Small intestine (tissue), 7 donors: ENCODE measurements around the gene CIB2. TPM values are rescaled to one million over a fixed set of nuclear protein-coding genes. Genes with fewer than 3 reads are reported as not detected.

ENCODE experiments used
- DNase-seq, 2 donors: peaks; one replicate each; pipeline versions ENCODE4 v3.0.0 to v3.0.0-alpha.2; 2013
- FAIRE-seq: peaks from 2 replicates; lab custom pipeline; 2012; peaks lifted over from hg19 to GRCh38; lab: Jason Lieb, UNC
- H3K27ac ChIP-seq, 3 donors: one replicate each; pipeline ENCODE4 v1.5.1; 2013; ENCODE audit warnings: low read length in 2 of 3, mild to moderate bottlenecking in 2 of 3, control low read depth in 1 of 3, inconsistent platforms in 1 of 3, low read depth in 1 of 3, moderate library complexity in 1 of 3
- H3K27me3 ChIP-seq, 3 donors: one replicate each; pipeline ENCODE4 v1.6.1; 2013; ENCODE audit warnings: low read length in 3 of 3, inconsistent platforms in 1 of 3; ENCODE audit not compliant: control insufficient read depth in 3 of 3, insufficient read depth in 3 of 3
- H3K36me3 ChIP-seq, 3 donors: one replicate each; pipeline ENCODE4 v1.6.1; 2013; ENCODE audit warnings: low read length in 3 of 3, inconsistent platforms in 1 of 3, low read depth in 1 of 3, mild to moderate bottlenecking in 1 of 3, moderate library complexity in 1 of 3; ENCODE audit not compliant: control insufficient read depth in 3 of 3, insufficient read depth in 2 of 3
- H3K4me1 ChIP-seq, 3 donors: one replicate each; pipeline ENCODE4 v1.6.1; 2013; ENCODE audit warnings: low read length in 2 of 3, inconsistent platforms in 1 of 3, low read depth in 1 of 3, mild to moderate bottlenecking in 1 of 3, moderate library complexity in 1 of 3; ENCODE audit not compliant: control insufficient read depth in 3 of 3, insufficient read depth in 2 of 3
- H3K4me3 ChIP-seq, 3 donors: one replicate each; pipeline ENCODE4 v1.5.1; 2013; ENCODE audit warnings: low read length in 3 of 3, control low read depth in 1 of 3, inconsistent platforms in 1 of 3, low read depth in 1 of 3, mild to moderate bottlenecking in 1 of 3, moderate library complexity in 1 of 3
- H3K9me3 ChIP-seq, 2 donors: one replicate each; pipeline ENCODE4 v1.6.1; 2013; ENCODE audit warnings: low read depth in 1 of 2, low read length in 1 of 2; ENCODE audit not compliant: control insufficient read depth in 2 of 2, insufficient read depth in 1 of 2
- WGBS, 3 donors: extraction: QIAGEN DNeasy Blood & Tissue Kit; methylation state at CpG; one replicate each; pipeline ENCODE4 v1.1.7; 2013; 5-methylcytosine and 5-hydroxymethylcytosine counted together
- polyA plus RNA-seq, 4 donors: library from polyadenylated mRNA; stranded (reverse) in 3 of 4; unstranded in 1 of 4; fragments of 200-250 nt in 3 of 4; fragments of 120-200 nt in 1 of 4; gene quantifications; one replicate each; pipeline versions ENCODE4 v1.2.1 to v1.2.3, GENCODE V29; 2013
- donor health status: healthy with polysubstance abuse.
- donor health status: control.
- donor health status: control.
- donor health status: Bipolar disorder and iron deficiency.
- donor health status: healthy.

CIB2 gene
- polyA plus RNA-seq, 4 donors: 12.7 to 143 (median 52.5) TPM

GRCh38 chr15:78092261-78093041 is 38.8 kb downstream of the CIB2 start, which contains the start of gene SH2D7:
TSS of gene SH2D7 (plus strand) at chr15:78092561. CDS start at chr15:78092585, 24 bp downstream.
- FAIRE-seq (no peak), DNase-seq (no peak)
- H3K9me3 ChIP-seq: no peaks in the 10 kb centered on the region
- peak within 1 kb of the TSS in 1 of 3 donors; percentile 4 for H3K27ac ChIP-seq
- no peak within 1 kb of the TSS for H3K4me3 ChIP-seq
- no peaks in the 10 kb centered on the region for H3K36me3 ChIP-seq
- WGBS, 3 donors: 59 to 71% (median 63%) methylated on average over 11 of the region's 11 CpGs
- H3K4me1 ChIP-seq: peaks cover 4 to 31% (median 6%) of the 10 kb centered on the region in 3 donors
- no peaks in the 10 kb centered on the region for H3K27me3 ChIP-seq

- DNase-seq: no peak
- Histone ChIP-seq H3K27me3 (no peaks in the 10 kb centered on the region), H3K9me3 (no peaks in the 10 kb centered on the region), H3K27ac (no peak overlapping the region), H3K4me1 (peaks cover 4 to 31% (median 6%) of the 10 kb centered on the region in 3 donors), H3K36me3 (no peaks in the 10 kb centered on the region), H3K4me3 (no peak overlapping the region)
- WGBS, 3 donors: 84 to 95% (median 93%) methylated on average over 3 of the region's 3 CpGs
- FAIRE-seq: no peak
Observed at GRCh38 chr15:78090422-78091063, 40.7 kb downstream of the CIB2 start.

DNA sequence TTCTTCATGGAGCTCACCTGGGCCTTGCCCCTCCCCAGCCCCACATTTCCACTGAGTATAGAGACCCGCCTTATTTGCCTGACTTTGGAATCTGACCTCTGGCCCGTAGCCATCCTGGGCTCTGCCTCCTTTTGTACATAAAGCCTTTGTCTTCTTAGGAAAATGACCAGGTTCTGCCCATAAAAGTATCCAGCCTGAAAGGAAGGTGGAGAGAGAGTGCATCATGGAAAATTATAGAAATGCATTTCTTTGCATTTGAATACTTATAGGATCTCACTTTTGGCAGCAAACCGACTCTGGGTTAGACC is 42.5 kb downstream of the CIB2 start:
- H3K27me3 ChIP-seq: no peaks in the 10 kb centered on the region
- FAIRE-seq: no peak
- no peaks in the 10 kb centered on the region for H3K9me3 ChIP-seq
- 10 to 65% (median 37%) methylated on average over 3 of the region's 3 CpGs for WGBS, 3 donors
- H3K4me1 ChIP-seq: peaks cover 1 to 31% (median 4%) of the 10 kb centered on the region in 3 donors
- no peaks in the 10 kb centered on the region for H3K36me3 ChIP-seq
- no peak overlapping the region for H3K4me3 ChIP-seq
- H3K27ac ChIP-seq: no peak overlapping the region
- peak; percentile 49 to 68 for DNase-seq

DNA sequence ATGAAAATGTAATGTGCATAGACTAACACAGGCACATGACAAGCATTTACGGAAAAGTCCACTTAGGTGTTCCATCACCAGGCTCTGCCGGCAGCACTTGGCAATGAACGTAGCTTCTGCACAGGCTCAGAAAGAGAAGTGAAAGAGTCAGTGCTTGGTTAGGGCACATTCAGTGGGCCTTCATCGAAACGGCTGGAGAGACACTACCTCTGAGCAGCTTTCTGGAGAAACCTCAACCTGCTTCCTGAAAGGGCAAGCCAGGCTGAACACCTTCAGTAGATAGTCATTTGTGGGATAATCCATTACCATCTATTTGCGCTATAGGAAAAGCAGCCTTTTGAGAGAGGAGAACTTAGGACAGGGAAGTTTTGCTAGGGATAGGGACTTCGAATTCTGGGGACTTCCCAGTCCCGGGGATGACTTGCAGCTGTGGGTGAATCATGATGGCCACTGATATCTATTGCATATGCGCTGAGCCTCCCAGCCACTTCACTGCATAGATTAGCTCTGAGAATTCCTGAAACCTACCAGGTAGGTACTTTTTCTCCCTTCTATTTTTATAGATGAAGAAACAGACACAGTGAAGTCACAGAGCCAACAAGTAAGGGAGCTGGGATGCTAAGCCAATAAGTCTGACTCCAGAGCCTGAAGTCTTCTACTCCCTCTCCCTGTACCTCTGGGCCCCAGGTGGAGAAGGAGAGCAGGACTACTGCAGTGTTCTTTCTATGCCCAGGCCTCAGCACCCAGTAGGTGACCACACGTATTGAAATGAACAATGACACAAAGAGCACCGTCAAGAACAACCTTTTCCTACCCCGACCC is 43.1 kb downstream of the CIB2 start:
- no peak for FAIRE-seq
- no peaks in the 10 kb centered on the region for H3K27me3 ChIP-seq
- no peaks in the 10 kb centered on the region for H3K9me3 ChIP-seq
- DNase-seq: no peak
- no peaks in the 10 kb centered on the region for H3K36me3 ChIP-seq
- H3K27ac ChIP-seq: no peak overlapping the region
- H3K4me1 ChIP-seq: peaks cover 1 to 31% (median 4%) of the 10 kb centered on the region in 3 donors
- no peak overlapping the region for H3K4me3 ChIP-seq
- 62 to 72% (median 62%) methylated on average over 12 of the region's 12 CpGs for WGBS, 3 donors

- Histone ChIP-seq H3K27ac (no peak overlapping the region), H3K36me3 (no peaks in the 10 kb centered on the region), H3K4me1 (peaks cover 1 to 28% (median 4%) of the 10 kb centered on the region in 3 donors), H3K9me3 (no peaks in the 10 kb centered on the region), H3K4me3 (no peak overlapping the region), H3K27me3 (no peaks in the 10 kb centered on the region)
- no peak for FAIRE-seq
- WGBS, 3 donors: 74 to 97% (median 86%) methylated on average over 1 of the region's 1 CpG
- no peak for DNase-seq
Observed at GRCh38 chr15:78085928-78086327, 45.3 kb downstream of the CIB2 start.

GRCh38 chr15:78084449-78084750 is 46.8 kb downstream of the CIB2 start:
- no peak for FAIRE-seq

DNA sequence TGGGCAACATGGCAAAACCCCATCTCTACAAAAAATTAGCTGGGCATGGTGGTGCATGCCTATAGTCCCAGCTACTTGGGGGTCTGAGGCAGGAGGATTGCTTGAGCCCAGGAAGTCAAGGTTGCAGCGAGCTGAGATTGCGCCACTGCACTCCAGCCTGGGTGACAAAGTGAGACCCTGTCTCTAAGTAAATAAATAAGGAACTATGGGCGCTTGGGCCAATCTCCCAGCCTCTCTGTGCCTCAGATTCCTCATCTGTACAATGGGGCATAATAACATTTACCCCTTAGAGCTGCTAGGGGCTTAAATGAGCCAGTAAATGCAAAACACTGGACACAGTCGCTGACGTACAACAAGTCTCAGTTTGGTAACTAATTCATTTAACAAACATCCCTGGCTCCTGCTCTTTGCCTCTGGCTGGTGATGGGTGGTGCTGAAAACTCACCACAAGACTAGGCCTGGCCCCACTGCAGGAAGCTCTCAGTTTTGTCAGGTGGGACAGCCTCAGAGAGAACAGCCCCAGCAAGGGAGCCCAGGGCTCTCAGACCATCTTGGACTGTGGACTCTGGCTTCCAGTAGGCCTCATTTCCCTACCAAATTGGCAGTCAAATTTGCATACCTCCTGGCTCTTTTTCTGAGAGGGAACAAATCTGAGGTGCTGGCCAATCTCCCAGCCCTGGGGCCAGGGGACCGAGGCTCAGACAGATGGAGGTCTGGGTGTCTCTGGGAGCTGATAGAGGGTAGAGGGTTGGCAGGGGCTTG is 47.4 kb downstream of the CIB2 start:
- no peak for FAIRE-seq
- Histone ChIP-seq H3K36me3 (no peaks in the 10 kb centered on the region), H3K9me3 (no peaks in the 10 kb centered on the region), H3K27me3 (no peaks in the 10 kb centered on the region), H3K4me1 (peaks cover 1 to 42% (median 4%) of the 10 kb centered on the region in 3 donors), H3K27ac (peak overlapping the region in 1 of 3 donors; percentile 44), H3K4me3 (no peak overlapping the region)
- peak in 1 of 2 donors; percentile 54 for DNase-seq
- WGBS, 3 donors: 74 to 81% (median 79%) methylated on average over 6 of the region's 6 CpGs

More at GRCh38 chr15:78084449-78084750, 46.8 kb downstream of the CIB2 start:
- Histone ChIP-seq H3K4me1 (peaks cover 1 to 39% (median 4%) of the 10 kb centered on the region in 3 donors), H3K36me3 (no peaks in the 10 kb centered on the region), H3K4me3 (no peak overlapping the region), H3K27ac (peak overlapping the region in 1 of 3 donors; percentile 44), H3K9me3 (no peaks in the 10 kb centered on the region), H3K27me3 (no peaks in the 10 kb centered on the region)
- DNase-seq: no peak
- 33 to 67% (median 59%) methylated on average over 3 to 5 of the region's 5 CpGs for WGBS, 3 donors
